HEK293 (cell line): ENCODE results near the gene CSK.

Experiments used
- GFI1B ChIP-seq: fragments of 450-650 bp; formaldehyde crosslinking; IDR thresholded peaks from 2 replicates; pipeline ENCODE4 v1.5.1; 2016; ENCODE audit warnings: missing biosample characterization, missing genetic modification characterization
- RBAK ChIP-seq: fragments of 450-650 bp; formaldehyde crosslinking; IDR thresholded peaks from 2 replicates; pipeline ENCODE4 v1.5.1; 2016; ENCODE audit warnings: missing biosample characterization, missing genetic modification characterization
- TCF7L2 ChIP-seq: IDR thresholded peaks from 2 replicates; pipeline ENCODE4 v1.6.1; 2011; ENCODE audit warnings: low read depth, mild to moderate bottlenecking, inconsistent platforms, low read length, moderate library complexity, borderline replicate concordance
- ZBTB21 ChIP-seq: fragments of 450-650 bp; formaldehyde crosslinking; IDR thresholded peaks from 2 replicates; pipeline ENCODE4 v1.5.1; 2017; ENCODE audit warnings: missing biosample characterization, missing genetic modification characterization
- ZNF169 ChIP-seq: fragments of 450-650 bp; formaldehyde crosslinking; IDR thresholded peaks from 2 replicates; pipeline ENCODE4 v1.5.1; 2016; ENCODE audit warnings: missing biosample characterization, missing genetic modification characterization
- ZNF274 ChIP-seq, 2 experiments: fragments of 200-500 bp in 1 of 2; fragments of 450-650 bp in 1 of 2; sonication (Bioruptor generic) in 1 of 2; formaldehyde crosslinking in 1 of 2; IDR thresholded peaks; 2 replicates each; pipeline versions ENCODE4 v1.5.1 to v1.6.1; 2014 to 2016; ENCODE audit warnings: borderline replicate concordance in 1 of 2, inconsistent platforms in 1 of 2, low read length in 1 of 2, missing biosample characterization in 1 of 2, missing genetic modification characterization in 1 of 2
- ZNF404 ChIP-seq: fragments of 450-650 bp; formaldehyde crosslinking; IDR thresholded peaks from 2 replicates; pipeline ENCODE4 v1.5.1; 2017; ENCODE audit warnings: missing biosample characterization, missing genetic modification characterization
- TF ChIP-seq, protein P1 (sequence below): fragments of 450-650 bp; IDR thresholded peaks from 2 replicates; pipeline ENCODE4 v1.5.1; 2018; ENCODE audit warnings: missing biosample characterization, mild to moderate bottlenecking, missing genetic modification characterization
- TF ChIP-seq, protein P2 (sequence below): fragments of 450-650 bp; formaldehyde crosslinking; IDR thresholded peaks from 2 replicates; pipeline ENCODE4 v1.5.1; 2016; ENCODE audit warnings: missing biosample characterization, missing genetic modification characterization
- TF ChIP-seq, protein P3 (sequence below): fragments of 450-650 bp; formaldehyde crosslinking; IDR thresholded peaks from 2 replicates; pipeline ENCODE4 v1.5.1; 2016; ENCODE audit warnings: missing biosample characterization, missing genetic modification characterization
- TF ChIP-seq, protein P4 (sequence below): fragments of 450-650 bp; formaldehyde crosslinking; IDR thresholded peaks from 2 replicates; pipeline ENCODE4 v1.5.1; 2016; ENCODE audit warnings: missing biosample characterization, missing genetic modification characterization
- TF ChIP-seq, protein P5 (sequence below): fragments of 450-650 bp; formaldehyde crosslinking; conservative IDR thresholded peaks from 2 replicates; pipeline ENCODE4 v1.5.1; 2016; ENCODE audit warnings: low read depth, missing biosample characterization, missing genetic modification characterization

DNA sequence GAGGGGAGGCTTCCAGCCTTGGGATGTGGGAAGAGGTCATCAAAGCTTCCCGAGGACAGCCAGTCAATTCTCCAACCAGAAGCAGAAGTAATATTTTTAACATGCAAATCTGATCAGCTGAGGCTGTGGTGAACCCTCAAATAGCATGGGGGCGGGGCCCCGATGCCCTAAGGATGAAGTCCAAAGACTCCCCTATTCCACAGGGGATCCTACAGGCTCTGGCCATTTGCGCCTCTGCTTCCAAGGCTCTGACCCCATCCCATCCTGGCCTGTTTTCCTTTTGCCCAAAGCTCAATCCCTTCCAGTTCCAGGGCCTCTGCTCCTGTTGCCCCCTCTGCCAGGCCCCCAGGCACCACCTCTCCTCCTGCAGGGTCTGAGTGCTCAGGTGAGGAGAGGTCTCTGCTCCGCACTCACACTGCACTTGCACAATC is 6.7 kb upstream of the CSK start:
- no peak for TF ChIP-seq ZNF274 (IDR thresholded peaks at IDR 0.05; ENCODE audit: low read length)
- TF ChIP-seq ZNF274 (tag by site-specific recombination; IDR thresholded peaks at IDR 0.05; ENCODE audit: borderline replicate concordance), result no peak
- TF ChIP-seq, protein P1, sequence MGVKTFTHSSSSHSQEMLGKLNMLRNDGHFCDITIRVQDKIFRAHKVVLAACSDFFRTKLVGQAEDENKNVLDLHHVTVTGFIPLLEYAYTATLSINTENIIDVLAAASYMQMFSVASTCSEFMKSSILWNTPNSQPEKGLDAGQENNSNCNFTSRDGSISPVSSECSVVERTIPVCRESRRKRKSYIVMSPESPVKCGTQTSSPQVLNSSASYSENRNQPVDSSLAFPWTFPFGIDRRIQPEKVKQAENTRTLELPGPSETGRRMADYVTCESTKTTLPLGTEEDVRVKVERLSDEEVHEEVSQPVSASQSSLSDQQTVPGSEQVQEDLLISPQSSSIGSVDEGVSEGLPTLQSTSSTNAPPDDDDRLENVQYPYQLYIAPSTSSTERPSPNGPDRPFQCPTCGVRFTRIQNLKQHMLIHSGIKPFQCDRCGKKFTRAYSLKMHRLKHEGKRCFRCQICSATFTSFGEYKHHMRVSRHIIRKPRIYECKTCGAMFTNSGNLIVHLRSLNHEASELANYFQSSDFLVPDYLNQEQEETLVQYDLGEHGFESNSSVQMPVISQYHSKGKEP (tag by site-specific recombination), result no peak
- no peak for TF ChIP-seq TCF7L2
- TF ChIP-seq, protein P2, sequence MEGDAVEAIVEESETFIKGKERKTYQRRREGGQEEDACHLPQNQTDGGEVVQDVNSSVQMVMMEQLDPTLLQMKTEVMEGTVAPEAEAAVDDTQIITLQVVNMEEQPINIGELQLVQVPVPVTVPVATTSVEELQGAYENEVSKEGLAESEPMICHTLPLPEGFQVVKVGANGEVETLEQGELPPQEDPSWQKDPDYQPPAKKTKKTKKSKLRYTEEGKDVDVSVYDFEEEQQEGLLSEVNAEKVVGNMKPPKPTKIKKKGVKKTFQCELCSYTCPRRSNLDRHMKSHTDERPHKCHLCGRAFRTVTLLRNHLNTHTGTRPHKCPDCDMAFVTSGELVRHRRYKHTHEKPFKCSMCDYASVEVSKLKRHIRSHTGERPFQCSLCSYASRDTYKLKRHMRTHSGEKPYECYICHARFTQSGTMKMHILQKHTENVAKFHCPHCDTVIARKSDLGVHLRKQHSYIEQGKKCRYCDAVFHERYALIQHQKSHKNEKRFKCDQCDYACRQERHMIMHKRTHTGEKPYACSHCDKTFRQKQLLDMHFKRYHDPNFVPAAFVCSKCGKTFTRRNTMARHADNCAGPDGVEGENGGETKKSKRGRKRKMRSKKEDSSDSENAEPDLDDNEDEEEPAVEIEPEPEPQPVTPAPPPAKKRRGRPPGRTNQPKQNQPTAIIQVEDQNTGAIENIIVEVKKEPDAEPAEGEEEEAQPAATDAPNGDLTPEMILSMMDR (tag by site-specific recombination), result no peak
- TF ChIP-seq, protein P3, sequence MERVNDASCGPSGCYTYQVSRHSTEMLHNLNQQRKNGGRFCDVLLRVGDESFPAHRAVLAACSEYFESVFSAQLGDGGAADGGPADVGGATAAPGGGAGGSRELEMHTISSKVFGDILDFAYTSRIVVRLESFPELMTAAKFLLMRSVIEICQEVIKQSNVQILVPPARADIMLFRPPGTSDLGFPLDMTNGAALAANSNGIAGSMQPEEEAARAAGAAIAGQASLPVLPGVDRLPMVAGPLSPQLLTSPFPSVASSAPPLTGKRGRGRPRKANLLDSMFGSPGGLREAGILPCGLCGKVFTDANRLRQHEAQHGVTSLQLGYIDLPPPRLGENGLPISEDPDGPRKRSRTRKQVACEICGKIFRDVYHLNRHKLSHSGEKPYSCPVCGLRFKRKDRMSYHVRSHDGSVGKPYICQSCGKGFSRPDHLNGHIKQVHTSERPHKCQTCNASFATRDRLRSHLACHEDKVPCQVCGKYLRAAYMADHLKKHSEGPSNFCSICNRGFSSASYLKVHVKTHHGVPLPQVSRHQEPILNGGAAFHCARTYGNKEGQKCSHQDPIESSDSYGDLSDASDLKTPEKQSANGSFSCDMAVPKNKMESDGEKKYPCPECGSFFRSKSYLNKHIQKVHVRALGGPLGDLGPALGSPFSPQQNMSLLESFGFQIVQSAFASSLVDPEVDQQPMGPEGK (tag by site-specific recombination), result no peak
- TF ChIP-seq RBAK (tag by site-specific recombination), result no peak
- no peak for TF ChIP-seq ZNF169 (tag by site-specific recombination)
- TF ChIP-seq, protein P4, sequence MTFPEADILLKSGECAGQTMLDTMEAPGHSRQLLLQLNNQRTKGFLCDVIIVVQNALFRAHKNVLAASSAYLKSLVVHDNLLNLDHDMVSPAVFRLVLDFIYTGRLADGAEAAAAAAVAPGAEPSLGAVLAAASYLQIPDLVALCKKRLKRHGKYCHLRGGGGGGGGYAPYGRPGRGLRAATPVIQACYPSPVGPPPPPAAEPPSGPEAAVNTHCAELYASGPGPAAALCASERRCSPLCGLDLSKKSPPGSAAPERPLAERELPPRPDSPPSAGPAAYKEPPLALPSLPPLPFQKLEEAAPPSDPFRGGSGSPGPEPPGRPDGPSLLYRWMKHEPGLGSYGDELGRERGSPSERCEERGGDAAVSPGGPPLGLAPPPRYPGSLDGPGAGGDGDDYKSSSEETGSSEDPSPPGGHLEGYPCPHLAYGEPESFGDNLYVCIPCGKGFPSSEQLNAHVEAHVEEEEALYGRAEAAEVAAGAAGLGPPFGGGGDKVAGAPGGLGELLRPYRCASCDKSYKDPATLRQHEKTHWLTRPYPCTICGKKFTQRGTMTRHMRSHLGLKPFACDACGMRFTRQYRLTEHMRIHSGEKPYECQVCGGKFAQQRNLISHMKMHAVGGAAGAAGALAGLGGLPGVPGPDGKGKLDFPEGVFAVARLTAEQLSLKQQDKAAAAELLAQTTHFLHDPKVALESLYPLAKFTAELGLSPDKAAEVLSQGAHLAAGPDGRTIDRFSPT (tag by site-specific recombination), result no peak
- TF ChIP-seq, protein P5, sequence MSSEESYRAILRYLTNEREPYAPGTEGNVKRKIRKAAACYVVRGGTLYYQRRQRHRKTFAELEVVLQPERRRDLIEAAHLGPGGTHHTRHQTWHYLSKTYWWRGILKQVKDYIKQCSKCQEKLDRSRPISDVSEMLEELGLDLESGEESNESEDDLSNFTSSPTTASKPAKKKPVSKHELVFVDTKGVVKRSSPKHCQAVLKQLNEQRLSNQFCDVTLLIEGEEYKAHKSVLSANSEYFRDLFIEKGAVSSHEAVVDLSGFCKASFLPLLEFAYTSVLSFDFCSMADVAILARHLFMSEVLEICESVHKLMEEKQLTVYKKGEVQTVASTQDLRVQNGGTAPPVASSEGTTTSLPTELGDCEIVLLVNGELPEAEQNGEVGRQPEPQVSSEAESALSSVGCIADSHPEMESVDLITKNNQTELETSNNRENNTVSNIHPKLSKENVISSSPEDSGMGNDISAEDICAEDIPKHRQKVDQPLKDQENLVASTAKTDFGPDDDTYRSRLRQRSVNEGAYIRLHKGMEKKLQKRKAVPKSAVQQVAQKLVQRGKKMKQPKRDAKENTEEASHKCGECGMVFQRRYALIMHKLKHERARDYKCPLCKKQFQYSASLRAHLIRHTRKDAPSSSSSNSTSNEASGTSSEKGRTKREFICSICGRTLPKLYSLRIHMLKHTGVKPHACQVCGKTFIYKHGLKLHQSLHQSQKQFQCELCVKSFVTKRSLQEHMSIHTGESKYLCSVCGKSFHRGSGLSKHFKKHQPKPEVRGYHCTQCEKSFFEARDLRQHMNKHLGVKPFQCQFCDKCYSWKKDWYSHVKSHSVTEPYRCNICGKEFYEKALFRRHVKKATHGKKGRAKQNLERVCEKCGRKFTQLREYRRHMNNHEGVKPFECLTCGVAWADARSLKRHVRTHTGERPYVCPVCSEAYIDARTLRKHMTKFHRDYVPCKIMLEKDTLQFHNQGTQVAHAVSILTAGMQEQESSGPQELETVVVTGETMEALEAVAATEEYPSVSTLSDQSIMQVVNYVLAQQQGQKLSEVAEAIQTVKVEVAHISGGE (tag by site-specific recombination), result no peak
- TF ChIP-seq GFI1B (tag by site-specific recombination), result no peak
- no peak for TF ChIP-seq ZBTB21 (tag by site-specific recombination)
- TF ChIP-seq ZNF404 (tag by site-specific recombination), result no peak
